ENCODE measurements around the gene ARHGEF39. TPM values are rescaled to one million over a fixed set of nuclear protein-coding genes. Genes with fewer than 3 reads are reported as not detected.

The ARHGEF39 gene
- total RNA-seq, 4 donors from 2014 or later: 0.20 to 4.8 (median 1.0) TPM; not detected in 1

DNA sequence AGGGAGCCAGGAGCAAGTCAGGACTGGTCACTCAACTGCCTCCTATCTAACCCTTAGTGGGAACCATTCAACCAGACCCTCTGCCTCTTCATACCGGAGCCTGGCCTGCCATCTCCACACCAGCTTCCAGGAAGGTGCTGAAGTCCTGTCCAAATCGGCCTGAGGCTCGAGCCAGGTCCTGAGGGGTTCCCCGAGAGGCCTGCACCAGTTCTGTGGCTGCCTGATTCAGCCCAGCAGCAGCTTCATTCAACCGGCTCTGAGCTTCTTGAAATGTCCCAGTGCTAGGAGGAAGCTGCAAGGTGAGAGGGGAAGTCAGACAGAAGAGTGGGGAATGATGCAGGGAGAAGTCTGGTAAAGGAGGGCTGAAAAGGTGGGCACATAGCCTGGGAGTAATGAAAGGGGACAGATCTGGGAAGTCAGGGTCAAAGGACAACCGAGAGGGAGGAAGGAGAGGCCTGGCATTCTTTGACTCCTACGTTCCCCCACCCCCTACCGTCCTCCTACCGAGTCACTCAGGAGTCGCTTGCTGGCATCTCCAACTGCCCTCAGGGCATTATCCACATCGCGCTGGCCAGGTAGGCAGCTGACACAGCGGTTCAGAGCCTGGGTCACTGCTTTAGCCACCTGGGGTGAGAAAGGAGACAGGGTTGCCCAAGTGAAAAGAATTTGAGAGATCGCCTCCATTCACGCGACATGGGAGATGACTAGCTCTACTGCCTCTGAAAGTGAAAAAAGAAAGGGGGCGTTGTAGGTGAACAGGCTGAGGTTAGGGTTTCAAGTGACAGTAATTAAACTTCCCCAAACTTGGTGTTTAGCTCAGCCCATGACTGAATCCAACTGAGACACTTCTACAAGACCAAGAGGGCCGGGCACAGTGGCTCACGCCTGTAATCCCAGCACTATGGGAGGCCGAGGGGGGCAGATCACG lies 46.8 kb upstream of the ARHGEF39 start:
- Histone ChIP-seq H3K9me3 (no peaks in the 10 kb centered on the region), H3K4me3 (no peak overlapping the region), H3K27me3 (no peaks in the 10 kb centered on the region), H3K27ac (no peak overlapping the region), H3K36me3 (peaks cover 4 to 99% (median 81%) of the 10 kb centered on the region in 3 donors), H3K4me1 (no peaks in the 10 kb centered on the region)
- DNase-seq (ENCODE audit: low spot score in 2 of 2): no peak
- TF ChIP-seq, protein P1, sequence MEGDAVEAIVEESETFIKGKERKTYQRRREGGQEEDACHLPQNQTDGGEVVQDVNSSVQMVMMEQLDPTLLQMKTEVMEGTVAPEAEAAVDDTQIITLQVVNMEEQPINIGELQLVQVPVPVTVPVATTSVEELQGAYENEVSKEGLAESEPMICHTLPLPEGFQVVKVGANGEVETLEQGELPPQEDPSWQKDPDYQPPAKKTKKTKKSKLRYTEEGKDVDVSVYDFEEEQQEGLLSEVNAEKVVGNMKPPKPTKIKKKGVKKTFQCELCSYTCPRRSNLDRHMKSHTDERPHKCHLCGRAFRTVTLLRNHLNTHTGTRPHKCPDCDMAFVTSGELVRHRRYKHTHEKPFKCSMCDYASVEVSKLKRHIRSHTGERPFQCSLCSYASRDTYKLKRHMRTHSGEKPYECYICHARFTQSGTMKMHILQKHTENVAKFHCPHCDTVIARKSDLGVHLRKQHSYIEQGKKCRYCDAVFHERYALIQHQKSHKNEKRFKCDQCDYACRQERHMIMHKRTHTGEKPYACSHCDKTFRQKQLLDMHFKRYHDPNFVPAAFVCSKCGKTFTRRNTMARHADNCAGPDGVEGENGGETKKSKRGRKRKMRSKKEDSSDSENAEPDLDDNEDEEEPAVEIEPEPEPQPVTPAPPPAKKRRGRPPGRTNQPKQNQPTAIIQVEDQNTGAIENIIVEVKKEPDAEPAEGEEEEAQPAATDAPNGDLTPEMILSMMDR (IDR thresholded peaks at IDR 0.05): no peak
- TF ChIP-seq EP300 (IDR thresholded peaks at IDR 0.05): no peak
- TF ChIP-seq POLR2A (IDR thresholded peaks at IDR 0.05): no peak
- WGBS, 2 donors: 82 to 85% methylated on average over 21 of the region's 21 CpGs

- no peak overlapping the region for H3K27ac ChIP-seq
- H3K27me3 ChIP-seq: no peaks in the 10 kb centered on the region
- no peak for TF ChIP-seq EP300 (IDR thresholded peaks at IDR 0.05)
- TF ChIP-seq, protein P1 (IDR thresholded peaks at IDR 0.05): no peak
- no peak for TF ChIP-seq POLR2A (IDR thresholded peaks at IDR 0.05)
- no peak overlapping the region for H3K4me3 ChIP-seq
- DNase-seq (ENCODE audit: low spot score in 2 of 2): no peak
- no peaks in the 10 kb centered on the region for H3K9me3 ChIP-seq
- no peaks in the 10 kb centered on the region for H3K4me1 ChIP-seq
- 86% methylated on average over 7 of the region's 7 CpGs for whole genome bisulfite sequencing, 2 donors
- H3K36me3 ChIP-seq: peaks cover 9 to 99% (median 83%) of the 10 kb centered on the region in 3 donors
These were observed 46.0 kb upstream of the ARHGEF39 start for GRCh38 chr9:35710818-35711500.

GRCh38 chr9:35708146-35708545 lies 43.2 kb upstream of the ARHGEF39 start:
- no peak for DNase-seq (ENCODE audit: low spot score in 2 of 2)
- Histone ChIP-seq H3K36me3 (peaks cover 21 to 99% (median 85%) of the 10 kb centered on the region in 3 donors), H3K9me3 (no peaks in the 10 kb centered on the region), H3K27me3 (no peaks in the 10 kb centered on the region), H3K4me3 (no peak overlapping the region), H3K27ac (no peak overlapping the region), H3K4me1 (no peaks in the 10 kb centered on the region)
- WGBS, 2 donors: 93 to 95% methylated on average over 4 of the region's 4 CpGs
- TF ChIP-seq EP300 (IDR thresholded peaks at IDR 0.05) (no peak), POLR2A (IDR thresholded peaks at IDR 0.05) (no peak)
- TF ChIP-seq, protein P1 (IDR thresholded peaks at IDR 0.05): no peak

GRCh38 chr9:35706951-35707350 lies 42.0 kb upstream of the ARHGEF39 start:
- no peak for DNase-seq (ENCODE audit: low spot score in 2 of 2)
- Histone ChIP-seq H3K4me3 (no peak overlapping the region), H3K36me3 (peaks cover 19 to 99% (median 83%) of the 10 kb centered on the region in 3 donors), H3K27me3 (no peaks in the 10 kb centered on the region), H3K27ac (no peak overlapping the region), H3K4me1 (no peaks in the 10 kb centered on the region), H3K9me3 (no peaks in the 10 kb centered on the region)
- 90 to 91% methylated on average over 9 to 10 of the region's 10 CpGs for WGBS, 2 donors
- TF ChIP-seq POLR2A (IDR thresholded peaks at IDR 0.05): no peak
- TF ChIP-seq, protein P1 (IDR thresholded peaks at IDR 0.05): no peak
- TF ChIP-seq EP300 (IDR thresholded peaks at IDR 0.05): no peak

Measured in tibial nerve (tissue), 4 donors.